ENCODE results near the gene ACTL7B. TPM values are rescaled to one million over a fixed set of nuclear protein-coding genes. Genes with fewer than 3 reads are reported as not detected.

Gene ACTL7B
- total and polyA plus RNA-seq, 2 donors (not counting 1 experiment from before 2014, with no cell fraction given), result not detected

DNA sequence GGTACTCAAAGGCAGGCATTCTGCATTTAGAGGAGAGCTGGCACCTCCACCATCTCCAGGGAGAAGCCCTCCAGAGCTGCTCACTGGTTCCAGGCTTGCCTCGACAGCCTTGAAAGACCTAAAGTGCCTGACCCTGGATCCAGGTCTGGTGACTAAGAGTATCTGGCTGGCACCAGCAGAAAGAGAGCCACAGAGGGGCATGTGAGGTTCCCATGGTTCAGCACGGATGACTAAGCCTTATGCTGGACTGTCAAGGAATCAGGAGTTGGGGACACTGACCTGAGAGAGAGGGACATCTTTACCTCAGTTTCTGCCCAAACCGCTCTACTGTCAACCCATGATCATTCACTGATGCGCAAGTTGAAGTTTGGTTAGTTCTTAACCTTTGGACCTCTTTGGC lies 9.3 kb upstream of the ACTL7B start:
- DNase-seq (ENCODE audit: low read depth in 2 of 2), result no peak
- H2AFZ ChIP-seq (ENCODE audit: low read length), result no peak overlapping the region
- H3K79me2 ChIP-seq (ENCODE audit: control insufficient read depth, insufficient read depth, low read length), result no peaks in the 10 kb centered on the region
- no peaks in the 10 kb centered on the region for H4K20me1 ChIP-seq (ENCODE audit: control insufficient read depth, extremely low read depth, insufficient read depth, low read length)
- no peaks in the 10 kb centered on the region for H3K9me3 ChIP-seq (ENCODE audit: control insufficient read depth, insufficient read depth, low read depth, low read length)
- H3K4me2 ChIP-seq (ENCODE audit: extremely low read depth, insufficient read depth, low read length), result no peak overlapping the region
- H3K27me3 ChIP-seq (ENCODE audit: control insufficient read depth, insufficient read depth, low read length), result no peaks in the 10 kb centered on the region
- TF ChIP-seq, protein P1, sequence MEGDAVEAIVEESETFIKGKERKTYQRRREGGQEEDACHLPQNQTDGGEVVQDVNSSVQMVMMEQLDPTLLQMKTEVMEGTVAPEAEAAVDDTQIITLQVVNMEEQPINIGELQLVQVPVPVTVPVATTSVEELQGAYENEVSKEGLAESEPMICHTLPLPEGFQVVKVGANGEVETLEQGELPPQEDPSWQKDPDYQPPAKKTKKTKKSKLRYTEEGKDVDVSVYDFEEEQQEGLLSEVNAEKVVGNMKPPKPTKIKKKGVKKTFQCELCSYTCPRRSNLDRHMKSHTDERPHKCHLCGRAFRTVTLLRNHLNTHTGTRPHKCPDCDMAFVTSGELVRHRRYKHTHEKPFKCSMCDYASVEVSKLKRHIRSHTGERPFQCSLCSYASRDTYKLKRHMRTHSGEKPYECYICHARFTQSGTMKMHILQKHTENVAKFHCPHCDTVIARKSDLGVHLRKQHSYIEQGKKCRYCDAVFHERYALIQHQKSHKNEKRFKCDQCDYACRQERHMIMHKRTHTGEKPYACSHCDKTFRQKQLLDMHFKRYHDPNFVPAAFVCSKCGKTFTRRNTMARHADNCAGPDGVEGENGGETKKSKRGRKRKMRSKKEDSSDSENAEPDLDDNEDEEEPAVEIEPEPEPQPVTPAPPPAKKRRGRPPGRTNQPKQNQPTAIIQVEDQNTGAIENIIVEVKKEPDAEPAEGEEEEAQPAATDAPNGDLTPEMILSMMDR (conservative IDR thresholded peaks at IDR 0.05 in 1 of 2, IDR thresholded peaks at IDR 0.05 in 1 of 2; ENCODE audit: low read depth in 1 of 2, low read length in 2 of 2), result no peak
- TF ChIP-seq EZH2 (IDR thresholded peaks at IDR 0.05; ENCODE audit: low read length, missing control alignments), result no peak
- H3K9ac ChIP-seq (ENCODE audit: insufficient read depth, low read length), result no peak overlapping the region
- no peak overlapping the region for H3K27ac ChIP-seq (ENCODE audit: insufficient read depth, low read length)
- H3K4me3 ChIP-seq (replicated peaks in 1 of 4; ENCODE audit: control extremely low read depth in 1 of 4, insufficient read depth in 1 of 4, low read depth in 3 of 4, low read length in 4 of 4), result no peak overlapping the region
- H3K36me3 ChIP-seq (ENCODE audit: control insufficient read depth, insufficient read depth, low read length), result no peaks in the 10 kb centered on the region
- H3K4me1 ChIP-seq (ENCODE audit: control insufficient read depth, extremely low read depth, insufficient read depth, low read length), result no peaks in the 10 kb centered on the region

GRCh38 chr9:108864446-108864845 lies 8.7 kb upstream of the ACTL7B start:
- no peaks in the 10 kb centered on the region for H3K36me3 ChIP-seq (ENCODE audit: control insufficient read depth, insufficient read depth, low read length)
- H3K4me2 ChIP-seq (ENCODE audit: extremely low read depth, insufficient read depth, low read length), result no peak overlapping the region

GRCh38 chr9:108863891-108864290 lies 8.1 kb upstream of the ACTL7B start:
- no peak overlapping the region for H3K9ac ChIP-seq (ENCODE audit: insufficient read depth, low read length)
- DNase-seq (ENCODE audit: low read depth in 2 of 2), result no peak
- no peaks in the 10 kb centered on the region for H3K9me3 ChIP-seq (ENCODE audit: control insufficient read depth, insufficient read depth, low read depth, low read length)
- TF ChIP-seq, protein P1 (conservative IDR thresholded peaks at IDR 0.05 in 1 of 2, IDR thresholded peaks at IDR 0.05 in 1 of 2; ENCODE audit: low read depth in 1 of 2, low read length in 2 of 2), result no peak
- TF ChIP-seq EZH2 (IDR thresholded peaks at IDR 0.05; ENCODE audit: low read length, missing control alignments), result no peak
- H4K20me1 ChIP-seq (ENCODE audit: control insufficient read depth, extremely low read depth, insufficient read depth, low read length), result no peaks in the 10 kb centered on the region
- no peak overlapping the region for H3K27ac ChIP-seq (ENCODE audit: insufficient read depth, low read length)
- H3K36me3 ChIP-seq (ENCODE audit: control insufficient read depth, insufficient read depth, low read length), result no peaks in the 10 kb centered on the region
- no peaks in the 10 kb centered on the region for H3K79me2 ChIP-seq (ENCODE audit: control insufficient read depth, insufficient read depth, low read length)
- H3K4me2 ChIP-seq (ENCODE audit: extremely low read depth, insufficient read depth, low read length), result no peak overlapping the region
- H3K4me1 ChIP-seq (ENCODE audit: control insufficient read depth, extremely low read depth, insufficient read depth, low read length), result no peaks in the 10 kb centered on the region
- H3K27me3 ChIP-seq (ENCODE audit: control insufficient read depth, insufficient read depth, low read length), result no peaks in the 10 kb centered on the region
- no peak overlapping the region for H3K4me3 ChIP-seq (replicated peaks in 1 of 4; ENCODE audit: control extremely low read depth in 1 of 4, insufficient read depth in 1 of 4, low read depth in 3 of 4, low read length in 4 of 4)
- no peak overlapping the region for H2AFZ ChIP-seq (ENCODE audit: low read length)

More at GRCh38 chr9:108864446-108864845, 8.7 kb upstream of the ACTL7B start:
- Histone ChIP-seq H3K4me3 (replicated peaks in 1 of 4; ENCODE audit: control extremely low read depth in 1 of 4, insufficient read depth in 1 of 4, low read depth in 3 of 4, low read length in 4 of 4) (no peak overlapping the region), H2AFZ (ENCODE audit: low read length) (no peak overlapping the region), H3K27ac (ENCODE audit: insufficient read depth, low read length) (no peak overlapping the region), H3K79me2 (ENCODE audit: control insufficient read depth, insufficient read depth, low read length) (no peaks in the 10 kb centered on the region), H4K20me1 (ENCODE audit: control insufficient read depth, extremely low read depth, insufficient read depth, low read length) (no peaks in the 10 kb centered on the region), H3K9me3 (ENCODE audit: control insufficient read depth, insufficient read depth, low read depth, low read length) (no peaks in the 10 kb centered on the region), H3K27me3 (ENCODE audit: control insufficient read depth, insufficient read depth, low read length) (no peaks in the 10 kb centered on the region), H3K4me1 (ENCODE audit: control insufficient read depth, extremely low read depth, insufficient read depth, low read length) (no peaks in the 10 kb centered on the region), H3K9ac (ENCODE audit: insufficient read depth, low read length) (no peak overlapping the region)
- DNase-seq (ENCODE audit: low read depth in 2 of 2), result no peak
- TF ChIP-seq, protein P1 (conservative IDR thresholded peaks at IDR 0.05 in 1 of 2, IDR thresholded peaks at IDR 0.05 in 1 of 2; ENCODE audit: low read depth in 1 of 2, low read length in 2 of 2), result no peak
- no peak for TF ChIP-seq EZH2 (IDR thresholded peaks at IDR 0.05; ENCODE audit: low read length, missing control alignments)
